GM12878 (cell line): ENCODE data around the gene QSOX1. TPM values are rescaled to one million over a fixed set of nuclear protein-coding genes. Genes with fewer than 3 reads are reported as not detected.

ENCODE experiments used
- ATAC-seq: fragments of 200-7000 bp; cut with Tn5 transposase; 3 replicates; pipeline ENCODE4 v1.9.1; 2020; ENCODE audit warnings: mild to moderate bottlenecking, moderate library complexity
- BruUV-seq: library from RNA; stranded (reverse); fragments of 400-500 nt; replicated peaks from 2 replicates; lab custom pipeline; 2021; lab: Mats Ljungman, UMichigan
- CTCF ChIA-PET: fragments of 300-600 bp; sonication (Branson Sonifier 250); formaldehyde crosslinking; extraction: SDS; loops from one replicate; lab custom pipeline; 2021; ENCODE audit warnings: inconsistent platforms; lab: Yijun Ruan, JAX
- POLR2A ChIA-PET: fragments of 350-600 bp; formaldehyde crosslinking; extraction: SDS; loops from one replicate; lab custom pipeline; 2021; ENCODE audit warnings: inconsistent platforms; lab: Charles Lee
- RAD21 ChIA-PET: fragments of 300-600 bp; sonication (Branson Sonifier 250); formaldehyde crosslinking; loops from one replicate; lab custom pipeline; 2023; ENCODE audit warnings: antibody characterized with exemption; ENCODE audit not compliant: unreplicated experiment; lab: Charles Lee
- SMC1A ChIA-PET: fragments of 300-600 bp; sonication (Branson Sonifier 250); formaldehyde crosslinking; loops from one replicate; lab custom pipeline; 2023; ENCODE audit not compliant: unreplicated experiment, uncharacterized antibody; lab: Charles Lee
- DNase-seq: peaks from one replicate; pipeline ENCODE4 v3.0.0-alpha.2; 2011; ENCODE audit warnings: low read depth, low spot score
- FAIRE-seq: peaks from 3 replicates; lab custom pipeline; 2011; peaks lifted over from hg19 to GRCh38; lab: Jason Lieb, UNC
- H2AFZ ChIP-seq: 2 replicates; pipeline ENCODE4 v1.6.0; 2011; ENCODE audit warnings: low read depth, low read length, control low read depth; ENCODE audit not compliant: control insufficient read depth
- H3K27ac ChIP-seq: 2 replicates; pipeline ENCODE4 v1.5.1; 2011; ENCODE audit warnings: control low read depth; ENCODE audit not compliant: control insufficient read depth, insufficient read depth
- H3K27me3 ChIP-seq, 2 experiments: replicated peaks in 1 of 2; 2 replicates each; pipeline versions ENCODE4 v1.6.0 to v1.6.1; 2011; ENCODE audit warnings: low read length in 1 of 2; ENCODE audit not compliant: control insufficient read depth in 2 of 2, insufficient read depth in 2 of 2
- H3K36me3 ChIP-seq, 2 experiments: 2 replicates each; pipeline ENCODE4 v1.5.1; 2011; ENCODE audit warnings: low read length in 1 of 2; ENCODE audit not compliant: control insufficient read depth in 2 of 2, insufficient read depth in 2 of 2
- H3K4me1 ChIP-seq: 2 replicates; pipeline ENCODE4 v1.6.1; 2011; ENCODE audit warnings: mild to moderate bottlenecking, low read length, moderate library complexity, mixed read lengths; ENCODE audit not compliant: control insufficient read depth, insufficient read depth
- H3K4me2 ChIP-seq: 2 replicates; pipeline ENCODE4 v1.6.0; 2011; ENCODE audit warnings: control low read depth; ENCODE audit not compliant: control insufficient read depth, insufficient read depth
- H3K4me3 ChIP-seq: fragments of 200-600 bp; sonication (generic); 2 replicates; pipeline ENCODE4 v1.5.1; 2016
- H3K79me2 ChIP-seq: 2 replicates; pipeline ENCODE4 v1.6.0; 2011; ENCODE audit warnings: low read length; ENCODE audit not compliant: control insufficient read depth, insufficient read depth
- H3K9ac ChIP-seq: 2 replicates; pipeline ENCODE4 v1.8.0; 2011; ENCODE audit warnings: low read length, control low read depth, mixed read lengths; ENCODE audit not compliant: control insufficient read depth, insufficient read depth
- H3K9me3 ChIP-seq: replicated peaks from 3 replicates; pipeline ENCODE4 v1.5.1; 2011; ENCODE audit warnings: mild to moderate bottlenecking, low read length; ENCODE audit not compliant: control insufficient read depth, insufficient read depth
- H4K20me1 ChIP-seq: 2 replicates; pipeline ENCODE4 v1.6.0; 2011; ENCODE audit not compliant: control insufficient read depth, insufficient read depth
- CREB1 ChIP-seq: IDR thresholded peaks from 2 replicates; pipeline ENCODE4 v1.6.1; 2012; ENCODE audit warnings: low read depth, mild to moderate bottlenecking, inconsistent platforms
- FOXK2 ChIP-seq: fragments of 450-650 bp; IDR thresholded peaks from 2 replicates; pipeline ENCODE4 v1.6.1; 2017; ENCODE audit warnings: mild to moderate bottlenecking, moderate library complexity
- GATAD2B ChIP-seq: fragments of 450-650 bp; conservative IDR thresholded peaks from 2 replicates; pipeline ENCODE4 v1.6.1; 2017; ENCODE audit warnings: low read depth, mild to moderate bottlenecking, moderate library complexity
- KDM1A ChIP-seq: fragments of 200-600 bp; sonication (generic); IDR thresholded peaks from 2 replicates; pipeline ENCODE4 v1.6.1; 2016; ENCODE audit warnings: borderline replicate concordance
- POU2F2 ChIP-seq: IDR thresholded peaks from 3 replicates; pipeline ENCODE4 v1.6.1; 2011; ENCODE audit warnings: low read depth, mild to moderate bottlenecking, low read length, borderline replicate concordance
- YBX1 ChIP-seq: fragments of 450-650 bp; IDR thresholded peaks from 2 replicates; pipeline ENCODE4 v1.6.1; 2016; ENCODE audit warnings: antibody characterized with exemption
- YY1 ChIP-seq: IDR thresholded peaks from 2 replicates; pipeline ENCODE4 v1.6.1; 2011; ENCODE audit warnings: low read depth, mild to moderate bottlenecking, low read length
- ZNF274 ChIP-seq: IDR thresholded peaks from one replicate; pipeline ENCODE4 v1.8.0; 2011; ENCODE audit not compliant: insufficient read length, insufficient read depth
- ZNF592 ChIP-seq: fragments of 450-650 bp; IDR thresholded peaks from 2 replicates; pipeline ENCODE4 v1.6.1; 2017; ENCODE audit warnings: mild to moderate bottlenecking, moderate library complexity
- WGBS: methylation state at CpG from one replicate; pipeline ENCODE4 v1.1.6; 2016; ENCODE audit warnings: low lambda C conversion rate; ENCODE audit not compliant: insufficient replicate concordance, insufficient coverage; ENCODE audit errors: missing lambda C conversion rate; 5-methylcytosine and 5-hydroxymethylcytosine counted together
- in situ Hi-C: fragments of 300-500 bp; cut with MboI; formaldehyde crosslinking; loops from 9 replicates; pipeline ENCODE4 v1.14.3; 2018; ENCODE audit warnings: mixed read lengths
- intact Hi-C: fragments of 100-400 bp; cut with micrococcal nuclease; formaldehyde crosslinking; loops from one replicate; pipeline ENCODE4 v1.14.2; 2022; ENCODE audit not compliant: unreplicated experiment
- polyA plus RNA-seq, 11 experiments: library from polyadenylated mRNA; depleted of rRNA in 4 of 11; unstranded in 6 of 11; stranded (reverse) in 5 of 11; fragments of >200 nt; fragmentation: Nextera tagmentation in 4 of 11; fragmentation: Illumina TruSeq in 1 of 11; extraction: Ambion mirVana in 4 of 11; extraction: Trizol in 1 of 11; gene quantifications; 1 replicate in 1 of 11; 2 replicates in 10 of 11; pipeline versions ENCODE4 v1.2.1 to v1.2.3, GENCODE V29; 2011 to 2016; ENCODE audit warnings: inconsistent platforms in 2 of 11, missing spikeins in 2 of 11, low read depth in 1 of 11
- total RNA-seq, 4 experiments: library from RNA; depleted of rRNA in 3 of 4; stranded (reverse); fragments of >200 nt in 3 of 4; fragmentation: Illumina TruSeq in 1 of 4; extraction: Trizol in 1 of 4; gene quantifications; 2 replicates each; pipeline versions ENCODE4 v1.2.1 to v1.2.3, GENCODE V29; 2013 to 2021
- TF ChIP-seq, protein P1 (sequence below): fragments of 450-650 bp; IDR thresholded peaks from 2 replicates; pipeline ENCODE4 v1.6.1; 2016; ENCODE audit warnings: mild to moderate bottlenecking

Gene QSOX1
- total and polyA plus RNA-seq, 10 of the 15 experiments (the other 5 are each of a cell fraction or from before 2014, with no cell fraction given), result 1.8 to 31.3 (median 11.2) TPM

DNA sequence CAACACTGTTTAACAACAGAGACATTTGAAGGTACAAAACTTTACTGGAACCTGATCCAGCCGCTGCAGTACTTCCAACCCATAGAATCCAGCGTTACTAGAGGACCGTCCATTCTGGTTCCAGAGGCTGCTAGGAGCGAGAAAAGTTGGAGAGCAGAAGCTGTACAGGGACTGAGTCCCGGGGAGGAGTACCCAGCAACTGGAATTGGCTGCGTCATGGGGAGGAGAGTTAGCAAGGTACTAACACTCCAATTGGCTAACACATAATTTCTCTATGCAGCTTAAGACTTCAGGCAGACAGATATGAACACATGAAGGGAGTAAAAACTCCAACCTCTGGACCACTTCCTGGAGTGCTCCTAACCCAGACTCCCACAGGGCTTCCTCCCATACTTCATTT, 2.1 kb upstream of the QSOX1 start:
- H3K79me2 ChIP-seq, result no peaks in the 10 kb centered on the region; the same call in none of the 2 replicates
- intact Hi-C loops, result no loop called here
- no peaks in the 10 kb centered on the region for H4K20me1 ChIP-seq
- FAIRE-seq, result no peak
- in situ Hi-C loops, result no loop called here
- SMC1A ChIA-PET, result no interaction called here
- H3K4me1 ChIP-seq, result peaks cover 13% of the 10 kb centered on the region; the same call in 1 of the 2 replicates
- 98% methylated on average over 6 of the region's 6 CpGs for WGBS
- RAD21 ChIA-PET, result no interaction called here
- H3K9me3 ChIP-seq, result no peaks in the 10 kb centered on the region
- POLR2A ChIA-PET, result no interaction called here
- no peaks in the 10 kb centered on the region for H3K36me3 ChIP-seq
- no peak for ATAC-seq
- H3K27me3 ChIP-seq, result no peaks in the 10 kb centered on the region
- no peak overlapping the region for H3K4me3 ChIP-seq
- H3K9ac ChIP-seq, result no peak overlapping the region
- no TSS peak for BruUV-seq
- DNase-seq, result no peak
- CTCF ChIA-PET, result interaction anchor here (2.4 kb wide), 1 partner anchor 27 kb away, joined by 5 read pairs; no protein-coding TSS in a partner anchor
- H3K27ac ChIP-seq, result no peak overlapping the region
- H3K4me2 ChIP-seq, result no peak overlapping the region
- no peak for TF ChIP-seq ZNF274
- no peak for TF ChIP-seq YY1
- H2AFZ ChIP-seq, result no peak overlapping the region

DNA sequence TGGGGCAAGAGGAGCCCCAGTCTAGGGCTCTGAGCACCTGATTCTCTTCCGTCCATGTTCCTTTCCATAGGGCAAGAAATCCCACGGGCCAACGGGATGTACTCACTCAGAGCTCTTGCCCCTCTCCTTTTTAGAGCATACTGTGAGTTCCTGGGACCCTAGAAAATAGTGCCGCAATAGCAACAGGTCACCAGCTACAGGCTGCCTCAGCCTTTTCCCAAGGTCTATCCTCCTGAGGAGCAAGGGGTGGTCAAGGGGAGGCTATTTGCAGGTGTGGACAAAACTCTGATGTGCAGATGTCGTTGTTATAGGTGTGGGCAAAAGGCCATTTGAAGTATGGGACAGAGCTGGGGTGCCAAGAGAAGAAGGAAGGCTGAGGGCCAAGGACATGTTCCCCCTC, 1.6 kb upstream of the QSOX1 start:
- Histone ChIP-seq H3K9me3 (no peaks in the 10 kb centered on the region), H3K4me3 (no peak overlapping the region), H3K27ac (no peak overlapping the region), H3K79me2 (no peaks in the 10 kb centered on the region; the same call in none of the 2 replicates), H3K4me1 (peaks cover 13% of the 10 kb centered on the region; the same call in 1 of the 2 replicates), H3K27me3 (no peaks in the 10 kb centered on the region), H3K4me2 (no peak overlapping the region), H3K9ac (no peak overlapping the region), H4K20me1 (no peaks in the 10 kb centered on the region), H2AFZ (no peak overlapping the region), H3K36me3 (no peaks in the 10 kb centered on the region)
- ATAC-seq (no peak), DNase-seq (no peak), FAIRE-seq (no peak)
- ChIA-PET SMC1A (interaction anchor here (0.8 to 1.4 kb wide), 2 partner anchors 16 to 270 kb away, joined by 3 to 4 read pairs; no protein-coding TSS in a partner anchor), POLR2A (interaction anchor here (1.5 kb wide), 1 partner anchor 26 kb away, joined by 4 read pairs; no protein-coding TSS in a partner anchor), CTCF (interaction anchor here (2.4 kb wide), 1 partner anchor 26 kb away, joined by 5 read pairs; no protein-coding TSS in a partner anchor), RAD21 (no interaction called here)
- in situ Hi-C loops (no loop called here), intact Hi-C loops (no loop called here)
- 77% methylated on average over 5 of the region's 5 CpGs for WGBS
- no TSS peak for BruUV-seq
- TF ChIP-seq GATAD2B, result no peak
- TF ChIP-seq FOXK2, result no peak
- no peak for TF ChIP-seq YBX1
- no peak for TF ChIP-seq CREB1
- TF ChIP-seq ZNF592, result no peak
- TF ChIP-seq KDM1A, result no peak
- TF ChIP-seq, protein P1, sequence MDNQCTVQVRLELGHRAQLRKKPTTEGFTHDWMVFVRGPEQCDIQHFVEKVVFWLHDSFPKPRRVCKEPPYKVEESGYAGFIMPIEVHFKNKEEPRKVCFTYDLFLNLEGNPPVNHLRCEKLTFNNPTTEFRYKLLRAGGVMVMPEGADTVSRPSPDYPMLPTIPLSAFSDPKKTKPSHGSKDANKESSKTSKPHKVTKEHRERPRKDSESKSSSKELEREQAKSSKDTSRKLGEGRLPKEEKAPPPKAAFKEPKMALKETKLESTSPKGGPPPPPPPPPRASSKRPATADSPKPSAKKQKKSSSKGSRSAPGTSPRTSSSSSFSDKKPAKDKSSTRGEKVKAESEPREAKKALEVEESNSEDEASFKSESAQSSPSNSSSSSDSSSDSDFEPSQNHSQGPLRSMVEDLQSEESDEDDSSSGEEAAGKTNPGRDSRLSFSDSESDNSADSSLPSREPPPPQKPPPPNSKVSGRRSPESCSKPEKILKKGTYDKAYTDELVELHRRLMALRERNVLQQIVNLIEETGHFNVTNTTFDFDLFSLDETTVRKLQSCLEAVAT, result no peak
- no peak for TF ChIP-seq POU2F2
